IPS-NIHi11 (cell line): Measurements from ENCODE around the gene BUD23.

Experiments used
- DNase-seq: peaks from one replicate; pipeline ENCODE4 v3.0.0; 2012; ENCODE audit warnings: mixed read lengths, low spot score

The BUD23 gene

DNA sequence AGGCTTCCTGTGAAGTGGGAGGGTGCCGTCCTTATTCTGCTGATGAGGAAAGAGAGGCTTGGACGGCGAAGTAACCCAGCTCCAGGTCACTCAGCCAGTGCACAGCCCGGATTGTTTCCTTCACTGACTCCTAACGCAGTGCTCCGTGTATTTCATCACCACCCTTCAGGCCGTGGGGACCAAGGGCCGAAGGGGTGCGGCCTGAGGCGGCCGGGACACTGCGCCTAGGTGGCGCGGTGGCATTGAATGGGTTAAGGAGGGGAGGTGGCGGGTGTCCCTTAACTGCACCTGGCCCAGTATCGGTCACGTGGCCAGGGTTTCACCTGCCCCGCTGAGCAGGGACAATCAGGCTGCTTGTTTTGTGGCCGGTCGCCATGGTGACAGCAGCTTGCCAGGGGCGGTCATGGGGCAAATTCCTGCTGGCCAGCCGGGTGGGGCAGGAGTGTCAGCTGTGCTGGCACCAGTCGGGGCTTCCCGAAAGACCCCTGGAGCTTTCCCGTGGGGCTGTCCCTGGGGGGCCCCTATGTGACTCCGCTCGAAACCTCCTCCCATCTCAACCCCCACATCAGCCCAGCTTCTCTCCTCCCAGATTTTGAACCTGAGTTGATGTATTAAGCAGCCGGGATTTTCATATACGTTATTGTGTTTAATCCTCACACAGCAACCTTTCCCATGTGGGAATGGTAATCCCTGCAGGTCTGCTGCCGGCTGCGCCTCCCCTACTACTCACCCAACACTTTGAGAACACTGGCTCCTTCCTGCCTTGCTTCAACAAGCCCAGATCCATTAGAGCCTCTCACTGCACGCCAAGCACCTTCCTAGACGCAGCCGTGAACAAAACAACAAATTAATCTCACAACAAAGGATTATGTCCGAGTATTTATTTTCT is 59.6 kb downstream of the BUD23 start:
- peak; percentile 91 for DNase-seq

DNA sequence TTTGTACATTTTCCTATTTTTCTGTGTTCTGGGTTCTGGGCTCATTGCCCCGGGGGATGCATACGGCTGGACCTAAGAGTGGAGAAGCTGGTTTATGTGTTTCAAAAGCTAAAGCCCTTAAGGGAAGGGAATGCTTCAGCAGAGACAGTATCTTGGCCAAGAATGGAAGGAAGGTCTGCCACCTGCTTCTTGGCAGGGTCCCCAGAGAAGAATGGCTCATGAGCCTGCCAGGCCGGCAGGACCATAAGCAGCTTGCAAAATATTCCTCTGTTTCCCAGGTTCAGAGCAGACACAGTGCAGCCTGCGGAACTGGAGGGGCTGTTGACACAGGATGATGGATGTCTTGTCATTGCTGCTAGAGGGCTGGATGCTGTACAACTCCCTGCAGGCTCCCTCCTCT is 63.0 kb downstream of the BUD23 start:
- DNase-seq, result no peak
